Hepatocyte (in vitro differentiated cells): ENCODE measurements around the gene MTG2. TPM values are rescaled to one million over a fixed set of nuclear protein-coding genes. Genes with fewer than 3 reads are reported as not detected.

ENCODE experiments used
- DNase-seq: peaks from one replicate; pipeline ENCODE4 v3.0.0-alpha.2; 2016; ENCODE audit warnings: low spot score
- H2AFZ ChIP-seq: fragments of 200-600 bp; sonication (generic); 2 replicates; pipeline ENCODE4 v1.6.0; 2016; ENCODE audit warnings: antibody characterized with exemption, mild to moderate bottlenecking
- H3K27ac ChIP-seq: fragments of 200-600 bp; sonication (generic); 2 replicates; pipeline ENCODE4 v1.5.1; 2016; ENCODE audit warnings: mild to moderate bottlenecking
- H3K27me3 ChIP-seq: fragments of 200-600 bp; sonication (generic); 2 replicates; pipeline ENCODE4 v1.6.1; 2016
- H3K36me3 ChIP-seq: fragments of 200-600 bp; sonication (generic); replicated peaks from 2 replicates; pipeline ENCODE4 v1.5.1; 2016; ENCODE audit warnings: low read depth; ENCODE audit not compliant: insufficient read depth
- H3K4me1 ChIP-seq: fragments of 200-600 bp; sonication (generic); 2 replicates; pipeline ENCODE4 v1.5.1; 2016; ENCODE audit warnings: mild to moderate bottlenecking, moderate library complexity; ENCODE audit not compliant: insufficient read depth
- H3K4me2 ChIP-seq: fragments of 200-600 bp; sonication (generic); 2 replicates; pipeline ENCODE4 v1.6.0; 2016
- H3K4me3 ChIP-seq: fragments of 200-600 bp; sonication (generic); 2 replicates; pipeline ENCODE4 v1.5.1; 2016; ENCODE audit warnings: mild to moderate bottlenecking
- H3K79me2 ChIP-seq: fragments of 200-600 bp; sonication (generic); 2 replicates; pipeline ENCODE4 v1.6.0; 2017; ENCODE audit warnings: mild to moderate bottlenecking
- H3K9me2 ChIP-seq: fragments of 200-600 bp; sonication (generic); replicated peaks from 2 replicates; pipeline ENCODE4 v1.6.0; 2017; ENCODE audit warnings: mild to moderate bottlenecking; ENCODE audit not compliant: insufficient read depth
- H3K9me3 ChIP-seq: fragments of 200-600 bp; sonication (generic); 2 replicates; pipeline ENCODE4 v1.5.1; 2016; ENCODE audit warnings: low read depth, mild to moderate bottlenecking
- H4K20me1 ChIP-seq: fragments of 200-600 bp; sonication (generic); 2 replicates; pipeline ENCODE4 v1.6.0; 2016; ENCODE audit warnings: mild to moderate bottlenecking; ENCODE audit not compliant: insufficient read depth, poor library complexity, severe bottlenecking
- CTCF ChIP-seq: fragments of 200-600 bp; sonication (generic); IDR thresholded peaks from 2 replicates; pipeline ENCODE4 v1.5.1; 2016; ENCODE audit warnings: antibody characterized with exemption, mild to moderate bottlenecking; ENCODE audit not compliant: poor library complexity
- EZH2 ChIP-seq: fragments of 200-600 bp; sonication (generic); IDR thresholded peaks from 2 replicates; pipeline ENCODE4 v1.6.1; 2016; ENCODE audit warnings: antibody characterized with exemption, mild to moderate bottlenecking, borderline replicate concordance
- EZH2phosphoT487 ChIP-seq: fragments of 200-600 bp; sonication (generic); IDR thresholded peaks from one replicate; pipeline ENCODE4 v1.6.1; 2018; ENCODE audit warnings: antibody characterized with exemption, mild to moderate bottlenecking, low read depth, moderate library complexity; ENCODE audit not compliant: unreplicated experiment, severe bottlenecking
- WGBS: methylation state at CpG from one replicate; pipeline ENCODE4 v1.1.6; 2016; ENCODE audit warnings: low lambda C conversion rate; ENCODE audit errors: missing lambda C conversion rate; 5-methylcytosine and 5-hydroxymethylcytosine counted together
- polyA plus RNA-seq: library from polyadenylated mRNA; unstranded; fragments of >200 nt; fragmentation: Nextera tagmentation; extraction: Ambion mirVana; gene quantifications from 2 replicates; pipeline ENCODE4 v1.2.1, GENCODE V29; 2016
- total RNA-seq: library from RNA; depleted of rRNA; stranded (reverse); fragments of >200 nt; gene quantifications from 2 replicates; pipeline ENCODE4 v1.2.3, GENCODE V29; 2014

MTG2 gene
- total and polyA plus RNA-seq, 2 experiments from 2014 or later, result 18.4 to 26.7 TPM

DNA sequence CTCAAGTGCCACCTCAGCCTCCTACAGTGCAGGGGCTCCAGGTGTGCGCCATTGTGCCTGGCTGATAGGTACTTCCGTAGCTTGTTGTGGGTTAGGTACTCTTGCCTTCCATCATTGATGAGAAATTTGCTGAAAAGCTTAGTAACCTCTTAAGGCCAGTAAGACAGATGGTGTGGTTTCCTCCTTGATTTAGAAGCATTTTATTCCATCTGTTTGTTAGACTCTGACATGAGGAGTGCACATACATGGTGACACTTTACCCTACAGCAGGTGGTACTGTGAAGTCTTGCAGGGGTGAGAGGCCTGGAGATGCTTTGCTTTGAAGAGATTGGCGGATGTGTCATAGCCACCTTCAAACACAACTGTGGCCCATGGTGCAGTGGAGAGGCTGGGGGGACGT, 14.8 kb upstream of the MTG2 start:
- no peak overlapping the region for H3K4me2 ChIP-seq
- H3K9me2 ChIP-seq, result no peaks in the 10 kb centered on the region
- DNase-seq, result no peak
- no peak overlapping the region for H3K4me3 ChIP-seq
- no peaks in the 10 kb centered on the region for H3K4me1 ChIP-seq
- H3K9me3 ChIP-seq, result no peaks in the 10 kb centered on the region
- no peak overlapping the region for H3K27ac ChIP-seq
- no peaks in the 10 kb centered on the region for H4K20me1 ChIP-seq
- H3K36me3 ChIP-seq, result no peaks in the 10 kb centered on the region
- H3K79me2 ChIP-seq, result no peaks in the 10 kb centered on the region
- 95% methylated on average over 4 of the region's 4 CpGs for WGBS
- no peak overlapping the region for H2AFZ ChIP-seq
- H3K27me3 ChIP-seq, result no peaks in the 10 kb centered on the region
- TF ChIP-seq EZH2phosphoT487, result no peak
- no peak for TF ChIP-seq EZH2
- TF ChIP-seq CTCF, result no peak

DNA sequence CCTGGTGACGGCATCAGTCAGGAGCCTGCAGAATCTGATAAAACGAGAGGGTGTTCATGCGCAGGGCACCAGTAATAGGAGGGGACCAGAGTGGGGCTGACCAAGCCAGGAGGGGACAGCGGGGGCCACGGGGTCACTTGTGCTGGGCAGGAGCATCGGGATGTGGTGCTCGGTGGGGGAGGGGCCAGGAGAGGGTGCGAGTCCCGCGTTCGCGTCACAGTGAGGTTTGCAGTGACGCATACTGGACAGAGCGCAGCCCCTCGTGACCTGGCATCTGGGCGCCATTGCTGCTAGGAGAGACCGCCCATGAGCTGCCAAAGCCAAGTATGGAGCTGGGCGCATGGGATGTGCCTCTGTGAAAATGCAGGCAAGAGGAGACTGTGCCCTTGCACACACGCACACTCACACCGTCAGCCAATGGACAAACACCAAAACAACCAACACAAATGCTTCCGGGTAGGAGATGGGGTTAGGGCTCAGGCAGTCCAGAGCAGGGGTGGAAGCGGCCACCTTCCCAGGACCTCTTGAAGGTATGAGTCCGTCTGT, 13.9 kb upstream of the MTG2 start:
- no peaks in the 10 kb centered on the region for H3K9me3 ChIP-seq
- H2AFZ ChIP-seq, result no peak overlapping the region
- 94% methylated on average over 23 of the region's 23 CpGs for WGBS
- no peaks in the 10 kb centered on the region for H4K20me1 ChIP-seq
- no peaks in the 10 kb centered on the region for H3K27me3 ChIP-seq
- no peak for TF ChIP-seq EZH2
- TF ChIP-seq EZH2phosphoT487, result no peak
- TF ChIP-seq CTCF, result no peak
- no peaks in the 10 kb centered on the region for H3K9me2 ChIP-seq
- no peak overlapping the region for H3K27ac ChIP-seq
- H3K4me2 ChIP-seq, result no peak overlapping the region
- H3K36me3 ChIP-seq, result no peaks in the 10 kb centered on the region
- H3K4me3 ChIP-seq, result no peak overlapping the region
- no peaks in the 10 kb centered on the region for H3K79me2 ChIP-seq
- H3K4me1 ChIP-seq, result no peaks in the 10 kb centered on the region
- no peak for DNase-seq

DNA sequence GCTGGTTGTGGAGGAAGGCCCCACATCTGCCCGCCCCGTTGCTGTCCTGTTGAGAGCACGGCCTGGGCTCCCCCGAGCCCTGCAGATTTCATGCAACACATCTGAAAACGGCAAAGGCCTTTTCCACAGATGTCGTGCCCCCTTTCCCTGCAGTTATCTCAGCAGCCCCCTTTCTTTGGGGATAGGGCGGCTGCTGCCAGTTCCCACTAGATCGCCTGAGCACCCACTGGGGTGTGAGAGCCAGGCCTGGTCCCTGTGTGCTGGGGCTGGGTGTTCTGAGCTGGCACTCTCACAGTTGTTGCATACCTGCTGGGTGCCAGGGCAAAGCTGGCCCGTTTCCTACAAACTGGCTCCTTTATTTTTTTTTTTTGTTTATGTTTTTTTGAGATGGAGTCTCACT, 12.3 kb upstream of the MTG2 start:
- DNase-seq, result no peak
- Histone ChIP-seq H2AFZ (no peak overlapping the region), H3K79me2 (no peaks in the 10 kb centered on the region), H3K4me3 (no peak overlapping the region), H3K27me3 (no peaks in the 10 kb centered on the region), H3K4me2 (no peak overlapping the region), H3K27ac (no peak overlapping the region), H3K9me2 (no peaks in the 10 kb centered on the region), H3K36me3 (no peaks in the 10 kb centered on the region), H4K20me1 (no peaks in the 10 kb centered on the region), H3K9me3 (no peaks in the 10 kb centered on the region), H3K4me1 (no peaks in the 10 kb centered on the region)
- WGBS, result 91% methylated on average over 9 of the region's 9 CpGs
- TF ChIP-seq CTCF (no peak), EZH2phosphoT487 (no peak), EZH2 (no peak)

DNA sequence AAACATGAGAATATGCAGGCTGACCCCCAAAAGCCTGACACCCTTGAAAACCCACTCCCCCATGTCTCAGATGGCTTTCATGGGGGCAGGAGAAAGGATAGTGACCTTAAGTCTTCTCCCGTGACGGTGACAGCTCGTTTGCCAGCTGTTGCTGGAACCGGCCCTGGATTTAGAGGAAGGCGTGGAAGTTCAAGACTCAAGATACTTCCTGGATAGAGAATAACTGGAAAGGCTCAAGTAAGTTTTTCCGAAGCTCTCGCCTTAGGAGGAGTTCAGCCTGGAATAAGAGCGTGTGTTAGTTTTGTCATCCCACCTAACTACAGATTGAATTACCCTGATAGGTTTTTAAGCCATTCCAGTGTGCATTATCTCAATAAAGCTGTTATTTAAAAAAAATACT, 11.6 kb upstream of the MTG2 start:
- WGBS, result 90% methylated on average over 8 of the region's 8 CpGs
- no peak for TF ChIP-seq EZH2phosphoT487
- TF ChIP-seq EZH2, result no peak
- TF ChIP-seq CTCF, result no peak
- no peaks in the 10 kb centered on the region for H3K9me2 ChIP-seq
- H3K36me3 ChIP-seq, result no peaks in the 10 kb centered on the region
- H3K9me3 ChIP-seq, result no peaks in the 10 kb centered on the region
- no peak overlapping the region for H3K4me2 ChIP-seq
- H3K4me3 ChIP-seq, result no peak overlapping the region
- H3K79me2 ChIP-seq, result no peaks in the 10 kb centered on the region
- no peak overlapping the region for H3K27ac ChIP-seq
- no peak overlapping the region for H2AFZ ChIP-seq
- DNase-seq, result no peak
- no peaks in the 10 kb centered on the region for H4K20me1 ChIP-seq
- no peaks in the 10 kb centered on the region for H3K27me3 ChIP-seq
- no peaks in the 10 kb centered on the region for H3K4me1 ChIP-seq
